GM04504 (cell line): ENCODE data around the gene MYO3B.
A peak's percentile ranks its signal among the peaks of the same experiment; 100 is the strongest.

Source experiments
- DNase-seq: peaks from one replicate; pipeline ENCODE4 v3.0.0-alpha.2; 2012; ENCODE audit warnings: low read depth

Gene MYO3B

DNA sequence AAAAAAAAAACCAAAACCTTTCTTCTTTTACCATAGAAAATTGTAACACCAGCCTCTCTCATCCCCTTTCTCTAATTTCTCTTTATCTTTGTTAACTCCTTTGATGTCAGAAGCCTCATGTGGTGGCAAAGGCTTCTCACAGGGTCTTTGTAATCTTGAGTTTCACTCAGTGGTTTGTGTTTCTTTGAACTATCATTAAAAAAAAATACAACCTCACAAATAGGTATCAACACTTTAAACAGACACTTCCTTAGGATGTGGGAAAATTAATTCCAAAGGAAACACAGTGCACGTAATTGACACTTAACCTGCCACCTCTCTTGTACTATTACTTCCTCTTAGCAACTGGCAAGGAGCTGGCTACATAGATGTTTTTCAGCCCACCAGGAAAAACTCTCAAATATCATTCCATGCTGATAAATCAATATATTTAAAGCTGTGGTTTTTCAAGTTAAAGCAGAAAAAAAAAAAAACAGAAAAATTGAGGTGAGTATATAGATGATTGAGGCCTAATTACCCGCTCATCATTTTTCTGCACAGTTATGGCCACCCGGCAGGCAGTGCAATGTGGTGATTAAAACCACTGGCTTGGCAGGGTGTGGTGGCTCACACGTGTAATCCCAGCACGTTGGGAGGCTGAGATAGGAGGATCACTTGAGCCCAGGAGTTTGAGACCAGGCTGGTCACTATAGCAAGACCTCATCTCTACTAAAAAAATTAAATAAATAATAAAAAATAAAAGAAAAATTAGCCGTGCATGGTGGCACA, 193.5 kb downstream of the MYO3B start:
- DNase-seq: no peak

DNA sequence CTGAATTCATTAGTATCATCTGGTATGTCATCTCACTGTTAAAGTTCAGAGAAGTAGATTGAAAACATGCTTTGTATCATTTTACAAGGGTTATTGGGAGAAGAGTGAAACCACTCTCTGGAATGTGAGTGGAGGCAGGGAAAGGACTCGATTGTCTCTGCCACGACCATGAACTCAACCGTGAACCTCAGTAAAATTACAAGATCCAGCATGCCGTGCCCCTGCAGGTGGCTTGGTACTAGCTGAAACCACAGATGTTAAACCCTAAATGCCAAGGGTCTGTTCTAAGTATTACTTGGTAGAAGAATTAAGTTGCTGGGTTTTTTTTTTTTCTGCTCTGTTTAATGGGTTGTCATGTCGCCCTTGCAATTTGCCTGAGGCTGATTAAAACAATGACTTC, 197.2 kb downstream of the MYO3B start:
- no peak for DNase-seq

DNA sequence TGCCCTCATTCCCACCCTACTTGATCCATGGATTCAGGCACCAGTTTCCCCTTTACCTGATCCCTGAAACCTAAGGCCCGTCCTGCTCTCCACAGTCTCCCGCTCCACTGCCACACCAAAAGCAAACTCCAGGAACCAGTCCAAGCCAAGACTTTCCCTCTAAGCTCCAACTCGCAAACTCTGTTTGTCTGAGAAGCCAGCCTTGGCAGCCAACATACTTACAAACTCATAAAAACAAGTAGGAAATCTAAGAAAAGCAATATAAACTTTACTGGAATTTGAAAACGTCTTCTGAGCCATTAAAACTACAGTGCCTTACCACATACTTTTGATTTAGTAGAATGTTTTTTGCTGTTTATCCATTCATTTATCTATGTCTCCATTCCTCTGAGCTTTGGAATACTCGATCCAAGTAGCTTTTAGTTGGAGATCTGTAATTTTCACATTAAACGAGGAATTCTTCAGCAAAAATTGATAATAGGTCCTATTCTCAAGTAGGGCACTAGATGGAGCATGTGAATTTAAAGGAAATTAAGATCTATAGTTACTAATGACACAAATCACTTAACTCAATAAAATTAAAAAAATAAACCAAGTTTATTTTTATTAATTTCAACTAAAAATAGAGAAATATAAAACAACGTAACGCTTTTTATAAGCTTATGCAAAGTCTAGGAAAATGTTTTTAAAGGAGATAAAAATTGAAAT, 199.7 kb downstream of the MYO3B start:
- no peak for DNase-seq

DNA sequence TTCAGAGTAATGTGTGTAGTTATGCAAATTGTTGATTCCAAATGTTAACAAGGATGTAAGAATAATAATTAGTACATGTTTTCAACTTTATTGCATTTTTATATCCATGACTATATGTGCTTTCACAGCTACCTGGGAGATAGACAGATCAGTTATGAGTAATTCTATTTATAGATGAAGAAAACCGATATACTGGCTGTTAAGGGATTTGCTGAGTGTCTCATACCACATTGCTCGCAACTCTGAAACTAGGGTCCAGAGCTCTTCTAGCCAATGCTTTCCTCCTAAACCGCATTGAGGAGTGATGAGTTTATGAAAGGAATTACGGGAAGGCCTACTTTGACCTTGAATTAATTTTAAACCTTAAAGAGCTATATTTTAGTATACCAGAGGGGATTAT, 202.3 kb downstream of the MYO3B start:
- no peak for DNase-seq

DNA sequence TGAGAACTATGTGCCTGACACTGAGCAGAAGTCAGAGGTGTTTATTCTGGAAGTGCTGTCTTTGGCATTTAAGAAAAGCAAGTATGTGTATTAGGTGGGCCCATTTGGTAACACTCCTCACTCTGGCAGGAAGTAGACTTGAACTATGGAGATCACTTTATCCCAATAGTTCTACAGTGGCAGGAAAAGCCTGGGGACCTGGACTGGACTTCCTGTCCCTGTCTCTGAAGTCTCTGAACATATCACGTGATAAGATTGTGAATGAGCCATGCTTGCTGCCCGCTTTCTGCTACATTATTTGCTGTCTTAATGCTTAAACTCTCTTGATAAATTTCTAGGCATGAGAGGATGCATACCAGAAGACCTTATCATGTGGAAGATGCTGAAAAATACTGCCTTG, 203.7 kb downstream of the MYO3B start:
- no peak for DNase-seq

DNA sequence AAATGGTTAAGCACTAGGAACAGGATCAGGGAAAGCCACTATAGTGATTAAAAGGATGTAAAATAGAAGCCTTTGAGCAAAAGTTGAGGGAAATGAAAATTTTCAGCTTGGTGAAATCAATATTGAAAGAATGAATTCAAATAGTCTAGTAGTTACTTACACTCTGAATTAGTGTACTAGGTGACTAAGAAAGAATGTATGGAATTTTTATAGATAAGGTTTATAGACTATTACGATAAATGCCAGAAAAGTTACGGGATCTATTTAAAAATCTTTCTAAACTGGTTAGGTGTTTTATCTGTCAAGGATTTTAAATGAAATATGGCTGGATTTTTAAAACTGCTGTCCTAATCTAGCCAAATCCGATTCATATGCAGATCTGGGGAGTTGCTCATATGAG, 208.6 kb downstream of the MYO3B start:
- DNase-seq: no peak

DNA sequence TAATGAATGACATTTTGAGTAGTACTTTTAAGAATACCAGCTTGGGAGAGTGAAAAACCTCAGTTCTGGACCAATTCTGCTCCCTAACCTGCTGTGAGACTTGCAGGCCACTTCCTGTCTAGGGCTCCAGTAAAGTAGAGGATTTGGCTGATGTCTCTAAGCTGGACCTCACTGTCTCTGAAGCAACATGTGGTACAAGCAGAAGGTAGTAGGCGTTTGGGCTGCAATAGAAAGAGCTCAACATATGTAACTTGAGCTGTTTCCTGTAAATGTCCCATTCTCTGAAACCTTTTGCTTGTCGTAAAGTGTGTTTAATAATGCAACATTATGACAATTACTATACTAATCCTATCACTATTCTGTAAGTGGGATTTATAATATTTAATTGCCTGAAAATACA, 213.1 kb downstream of the MYO3B start:
- no peak for DNase-seq

DNA sequence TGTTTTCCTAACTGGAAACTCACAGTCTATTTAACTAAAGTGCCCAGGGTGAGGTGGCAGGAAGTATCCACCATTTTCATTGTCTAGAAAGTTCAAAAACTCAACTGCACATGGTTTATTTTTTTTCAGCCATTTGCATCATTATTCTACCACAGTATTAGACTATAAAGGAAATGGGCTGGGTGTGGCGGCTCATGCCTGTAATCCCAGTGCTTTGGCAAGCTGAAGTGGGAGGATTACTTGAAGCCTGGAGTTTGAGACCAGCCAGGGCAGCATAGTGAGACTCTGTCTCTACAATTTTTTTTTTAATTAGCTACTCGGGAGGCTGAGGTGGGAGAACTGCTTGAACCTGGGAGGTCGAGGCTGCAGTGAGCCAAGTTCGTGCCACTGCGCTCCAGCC, 213.8 kb downstream of the MYO3B start:
- no peak for DNase-seq

DNA sequence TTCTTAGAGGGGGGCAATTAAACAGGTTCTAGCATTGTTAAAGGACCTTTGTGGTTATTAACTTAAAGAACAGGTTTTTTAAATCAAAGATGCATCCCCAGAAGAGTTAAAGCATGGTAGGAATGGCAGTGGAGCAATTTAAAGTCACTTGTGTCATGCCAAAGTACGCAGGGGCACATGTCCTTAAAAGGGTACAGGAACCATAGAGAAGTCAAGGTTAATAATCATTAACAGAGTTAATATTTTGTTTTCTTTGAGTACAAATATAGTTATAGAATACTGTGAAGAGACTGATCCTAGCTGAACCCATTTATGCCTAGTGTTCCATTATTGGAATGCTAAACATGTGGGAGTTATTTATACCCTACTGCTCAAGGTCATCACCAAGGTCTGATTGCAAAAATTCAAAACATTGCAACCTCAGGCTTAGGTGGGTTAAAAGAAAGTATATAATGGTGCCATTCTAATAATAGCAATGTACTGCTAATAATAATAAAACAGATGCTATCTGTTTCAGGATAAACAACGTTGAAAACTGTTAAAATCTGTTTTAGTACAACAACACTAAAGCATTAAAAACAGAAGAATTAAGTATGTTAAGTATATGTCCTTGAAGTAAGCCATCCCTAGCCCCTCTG, 216.0 kb downstream of the MYO3B start:
- DNase-seq: no peak

DNA sequence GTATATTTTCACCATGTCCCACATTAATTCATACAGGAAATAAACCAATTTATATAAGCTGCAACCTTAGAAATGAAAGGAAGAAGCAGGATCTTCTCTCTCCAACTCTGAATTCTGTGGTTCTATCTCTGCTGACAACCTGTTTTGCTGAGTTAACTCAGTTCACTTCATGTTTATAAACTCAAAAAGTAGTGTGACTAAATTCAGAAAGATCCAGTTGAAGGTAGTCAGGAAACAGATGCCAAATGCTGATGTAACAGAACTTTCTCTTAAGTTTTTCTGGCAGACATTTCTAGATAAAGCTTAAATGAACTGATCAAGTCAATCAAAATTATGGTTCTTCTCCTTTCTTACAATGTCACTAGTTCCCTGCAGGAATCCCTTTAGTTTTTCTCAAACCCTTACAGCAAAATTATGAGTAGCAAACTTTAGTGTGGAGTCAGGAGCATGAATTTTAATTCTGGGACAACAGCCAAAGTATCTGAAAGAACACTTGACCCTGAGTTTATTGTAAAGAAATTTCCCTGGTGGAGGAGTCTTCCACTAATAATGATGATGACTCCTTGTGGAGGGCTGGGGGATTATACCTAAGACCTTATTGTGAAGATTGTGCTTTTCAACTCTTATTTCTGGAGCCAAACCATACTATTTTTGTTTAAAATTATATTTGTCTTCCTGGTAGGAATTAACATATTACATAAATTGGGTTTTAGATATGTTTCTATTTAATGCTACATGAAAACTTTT, 216.9 kb downstream of the MYO3B start:
- no peak for DNase-seq

DNA sequence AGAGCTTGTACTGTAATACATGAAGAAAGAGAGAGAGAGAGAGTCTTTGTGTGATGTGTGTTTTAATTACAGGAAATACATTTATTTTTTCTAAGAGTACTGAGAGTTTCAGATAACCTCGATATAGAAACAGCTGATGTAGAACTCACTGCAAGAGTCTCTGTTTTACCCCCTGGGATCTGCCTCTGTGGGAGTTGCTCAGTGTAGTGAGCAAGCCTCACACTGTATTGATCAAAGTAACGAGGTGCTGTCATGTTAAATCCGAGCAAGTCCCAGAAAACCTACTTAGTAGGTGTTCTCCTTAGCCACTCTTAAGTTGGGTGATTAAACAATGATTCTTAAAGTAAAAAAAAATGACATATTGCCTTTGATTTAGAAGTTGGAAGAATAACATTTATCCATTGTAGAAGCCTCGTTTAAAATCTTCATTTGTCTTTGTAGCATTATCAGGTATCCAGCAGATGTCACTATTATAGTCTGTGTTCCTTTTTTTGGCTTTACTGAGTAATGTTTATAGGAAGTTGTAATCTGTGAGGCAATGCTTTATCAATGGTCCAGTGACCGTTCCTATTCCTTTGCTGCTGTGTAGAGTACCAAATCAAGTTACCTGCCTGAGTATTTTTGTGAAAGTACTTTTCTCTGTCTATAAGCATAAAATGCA, 219.0 kb downstream of the MYO3B start:
- DNase-seq: no peak

DNA sequence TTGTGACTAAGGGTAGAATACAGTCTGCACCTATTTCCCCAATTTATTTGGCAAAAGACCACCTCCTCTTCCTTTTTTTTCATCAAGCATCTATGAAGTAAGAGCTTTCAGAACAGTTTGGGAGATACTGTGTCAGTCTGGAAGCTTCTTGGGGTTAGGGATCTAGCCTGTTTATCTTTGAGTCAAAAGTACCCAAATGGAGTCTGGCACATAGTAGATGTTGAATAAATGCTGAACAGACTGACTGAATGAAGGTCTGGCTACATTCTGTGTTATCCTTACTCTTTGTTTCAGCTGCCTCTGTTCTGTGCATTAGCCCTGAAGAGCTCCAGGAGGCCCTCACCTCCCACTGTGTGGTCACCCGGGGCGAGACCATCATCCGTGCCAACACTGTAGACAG, 223.2 kb downstream of the MYO3B start:
- no peak for DNase-seq

DNA sequence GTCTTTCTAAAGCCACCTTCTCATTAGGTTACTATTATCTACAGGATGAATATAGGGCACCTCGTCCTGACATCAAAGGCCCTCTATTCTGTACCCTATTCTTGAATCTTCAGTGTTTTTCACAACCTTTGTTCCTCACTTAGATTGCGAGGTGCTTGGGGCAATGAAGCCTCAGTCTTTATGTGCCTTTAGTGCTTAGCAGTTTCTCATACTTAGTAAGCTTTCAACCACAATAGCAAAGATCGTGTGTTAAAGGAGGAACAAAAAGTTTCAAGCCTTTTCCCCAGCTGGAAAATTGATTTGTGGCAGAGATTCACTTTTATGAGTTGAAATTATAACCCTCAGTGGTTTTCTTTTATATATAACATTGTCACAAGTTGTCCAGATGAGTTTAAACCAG, 226.9 kb downstream of the MYO3B start:
- no peak for DNase-seq

DNA sequence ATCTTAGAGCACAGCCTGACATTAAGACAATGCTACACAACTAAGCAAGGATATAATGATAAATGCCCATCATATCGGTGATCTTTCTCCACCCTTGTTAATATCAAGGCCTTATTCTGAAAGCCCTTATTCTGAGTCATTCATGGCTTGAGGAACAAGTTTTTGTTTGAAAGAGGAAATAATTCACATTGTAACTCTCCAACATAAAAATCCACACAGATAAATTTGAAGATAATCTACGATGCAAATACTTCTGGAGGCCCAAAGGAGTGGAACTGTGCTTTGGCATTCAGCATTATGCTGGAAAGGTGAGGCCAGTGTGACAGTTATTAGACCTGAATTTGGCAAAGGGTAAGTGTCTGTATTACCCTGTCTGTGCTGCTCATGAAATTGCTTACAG, 227.4 kb downstream of the MYO3B start:
- DNase-seq: no peak

DNA sequence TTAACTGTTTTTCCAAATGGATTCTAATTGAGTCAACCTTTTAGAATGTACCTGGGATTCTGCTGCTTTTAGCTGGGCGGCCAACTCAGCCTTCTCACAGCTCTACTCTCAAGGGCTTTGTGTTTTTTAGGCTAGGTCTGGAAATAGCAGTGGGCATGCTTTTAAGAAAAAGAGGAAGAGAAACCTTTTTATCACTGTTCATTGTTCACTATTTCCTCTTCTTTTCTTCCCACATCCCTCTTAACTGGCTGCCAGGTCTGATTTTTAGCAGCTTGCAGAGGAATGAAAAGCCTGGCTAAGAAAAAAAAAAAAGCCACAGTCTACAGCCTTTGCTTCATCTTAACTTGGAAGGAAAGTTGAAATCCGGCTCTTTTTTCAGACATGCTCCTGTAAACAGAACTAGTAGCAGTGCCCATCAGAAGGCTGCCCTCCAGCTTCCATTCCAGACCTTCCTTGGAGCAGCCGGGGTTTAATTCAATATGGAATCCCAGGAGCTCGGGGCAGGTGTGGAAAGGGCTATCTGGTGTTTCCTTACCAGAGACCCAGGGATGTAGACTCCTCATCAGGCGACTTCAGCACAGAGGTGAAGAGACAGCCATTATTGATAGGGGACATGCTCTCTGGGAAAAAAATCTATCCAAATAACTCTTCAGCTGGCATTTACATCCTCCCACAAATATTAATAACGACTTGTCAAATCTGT, 230.7 kb downstream of the MYO3B start:
- no peak for DNase-seq

DNA sequence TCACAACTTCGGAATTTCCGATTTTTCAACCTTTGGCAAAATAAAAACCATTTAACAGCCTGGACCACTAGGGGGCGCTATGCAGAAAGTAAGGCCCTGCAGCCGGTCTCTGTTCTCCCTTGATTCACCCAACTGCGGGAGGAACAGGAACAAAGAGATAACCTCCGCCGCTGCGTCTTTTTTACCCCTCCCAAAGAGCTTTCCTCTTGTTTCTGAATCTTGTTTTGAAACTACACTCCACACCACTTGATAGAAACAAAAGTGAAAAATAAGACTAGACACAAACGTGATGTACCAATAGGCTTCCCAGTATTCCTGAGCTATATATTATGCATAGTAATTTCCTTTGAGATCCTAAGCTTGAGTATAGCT, 231.2 kb downstream of the MYO3B start:
- DNase-seq: peak; percentile 23

DNA sequence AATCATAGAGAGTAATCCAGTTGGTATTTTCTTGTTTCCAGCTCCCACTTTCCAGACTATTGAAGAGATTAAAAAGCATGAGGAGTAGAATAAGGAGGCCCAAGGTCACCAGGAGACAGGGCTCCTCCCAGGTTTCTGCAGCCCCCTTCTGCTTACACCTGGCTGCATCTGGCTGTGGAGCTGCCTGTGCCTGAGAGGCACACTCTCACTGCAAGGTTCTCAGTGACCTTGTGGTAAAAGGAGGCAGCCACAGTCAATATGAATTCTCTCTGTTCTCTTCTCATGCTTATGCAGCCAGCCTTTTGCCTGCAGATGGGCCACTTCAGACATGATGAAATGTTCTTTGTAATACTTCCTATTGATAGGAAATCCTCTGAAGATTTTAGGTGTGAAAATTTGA, 233.7 kb downstream of the MYO3B start:
- no peak for DNase-seq

DNA sequence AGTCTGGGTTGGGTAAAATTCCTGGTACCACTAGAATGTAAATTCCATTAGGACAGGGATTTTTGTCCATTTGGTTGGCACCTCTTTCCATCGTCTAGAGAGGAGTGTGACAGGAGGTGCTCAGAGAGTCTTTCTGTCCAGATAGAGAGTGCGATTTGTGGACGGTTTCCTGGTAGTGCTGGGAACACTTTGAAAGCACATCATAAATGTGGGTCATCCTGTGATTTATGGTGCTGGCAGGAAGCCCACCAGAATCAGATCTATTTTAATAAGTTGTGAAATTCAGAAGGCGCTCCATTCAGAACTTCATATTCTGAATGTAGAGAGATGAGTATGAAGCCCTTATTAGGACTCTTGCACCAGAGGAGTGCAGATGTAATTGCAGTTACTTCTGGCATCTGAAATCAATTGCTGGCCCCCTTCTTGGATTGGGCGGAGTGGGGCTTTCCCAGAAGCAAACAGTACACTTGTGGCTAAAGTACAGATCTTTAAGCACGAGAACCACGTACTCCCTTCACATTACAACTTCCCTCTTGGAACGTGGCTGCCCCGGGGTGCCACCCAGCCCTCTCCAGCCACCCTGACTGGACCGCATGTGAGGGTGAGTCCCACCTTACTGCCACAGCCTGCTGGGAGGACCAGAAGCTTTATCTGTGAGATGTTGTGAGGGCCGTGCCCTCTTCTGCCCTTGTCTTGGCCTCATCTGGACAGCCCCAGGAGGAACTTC, 243.2 kb downstream of the MYO3B start:
- DNase-seq: no peak

DNA sequence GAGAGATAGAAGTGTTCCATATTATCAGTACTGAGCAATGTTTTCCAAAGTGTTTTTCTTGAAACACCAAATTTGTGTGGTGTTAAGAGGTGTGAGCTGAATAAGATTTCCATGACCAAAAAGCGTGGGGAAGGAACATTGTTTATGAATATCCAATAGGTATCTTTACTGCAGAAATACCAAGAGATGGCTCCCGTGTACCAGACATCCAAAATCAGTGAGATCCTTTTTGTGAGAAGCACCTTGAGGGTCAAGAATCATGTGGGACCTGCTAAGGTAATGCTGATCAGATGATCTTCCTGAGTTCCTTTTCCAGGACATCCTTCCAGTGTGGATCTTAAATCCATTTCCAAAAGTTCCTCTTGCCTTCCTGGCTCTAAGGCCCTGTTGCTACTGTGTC, 246.0 kb downstream of the MYO3B start:
- no peak for DNase-seq

DNA sequence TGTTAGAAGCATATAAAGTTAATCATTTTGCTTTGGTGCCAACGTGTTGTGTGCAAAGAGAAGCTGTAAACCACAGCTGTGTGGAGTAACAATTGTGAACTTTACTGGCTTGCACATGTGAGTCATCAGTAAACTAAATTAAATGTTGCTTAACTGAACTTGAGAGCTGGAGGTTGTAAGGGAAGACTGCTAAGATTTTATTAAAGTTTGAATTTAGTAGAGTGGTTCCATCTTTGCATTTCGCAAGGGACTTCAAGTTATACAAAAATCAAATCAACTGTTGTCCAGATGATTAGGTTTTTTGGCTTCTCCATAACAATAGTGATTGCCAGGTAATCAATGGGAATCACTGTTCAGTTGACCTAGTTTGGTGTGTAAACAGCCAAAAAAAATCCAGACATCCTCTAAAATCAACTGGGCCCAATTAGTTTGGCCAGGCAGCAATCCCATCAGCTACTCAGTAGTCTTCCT, 247.4 kb downstream of the MYO3B start:
- peak; percentile 34 for DNase-seq

DNA sequence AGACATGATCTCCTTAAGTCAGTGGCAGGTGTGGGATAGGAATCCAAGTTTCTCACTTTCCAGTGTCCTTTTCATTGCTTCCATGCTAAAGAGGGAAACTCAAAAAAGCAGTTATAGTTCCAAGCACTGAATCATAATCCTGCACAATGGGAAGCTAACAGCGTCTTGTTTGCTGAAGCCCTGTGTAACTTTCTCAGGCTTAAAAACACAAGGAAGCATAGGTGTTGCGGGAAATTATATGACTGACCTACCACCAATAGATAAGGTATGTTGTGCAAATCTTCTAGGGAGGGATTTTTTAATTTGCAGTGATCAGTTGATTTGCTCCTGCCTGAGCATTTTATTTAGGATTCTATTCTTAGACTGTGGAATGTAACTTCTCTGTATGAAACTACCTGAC, 250.9 kb downstream of the MYO3B start:
- no peak for DNase-seq
